Esophagus (tissue), 2 donors: ENCODE measurements around the gene CCDC85A. TPM values are rescaled to one million over a fixed set of nuclear protein-coding genes. Genes with fewer than 3 reads are reported as not detected.

Experiments
- H3K27ac ChIP-seq, 2 donors: one replicate each; pipeline ENCODE4 v1.5.1; 2013; ENCODE audit warnings: low read depth in 2 of 2, mild to moderate bottlenecking in 2 of 2, inconsistent platforms in 1 of 2, low read length in 1 of 2, moderate library complexity in 1 of 2
- H3K27me3 ChIP-seq, 2 donors: one replicate each; pipeline ENCODE4 v1.6.1; 2013; ENCODE audit warnings: low read length in 2 of 2, control low read depth in 1 of 2, mild to moderate bottlenecking in 1 of 2; ENCODE audit not compliant: insufficient read depth in 2 of 2, control insufficient read depth in 1 of 2
- H3K36me3 ChIP-seq, 2 donors: one replicate each; pipeline ENCODE4 v1.6.1; 2013; ENCODE audit warnings: low read length in 1 of 2; ENCODE audit not compliant: control insufficient read depth in 2 of 2, insufficient read depth in 2 of 2
- H3K4me1 ChIP-seq, 2 donors: one replicate each; pipeline ENCODE4 v1.6.1; 2013; ENCODE audit warnings: low read length in 1 of 2; ENCODE audit not compliant: control insufficient read depth in 2 of 2, insufficient read depth in 2 of 2
- H3K4me3 ChIP-seq, 2 donors: one replicate each; pipeline ENCODE4 v1.5.1; 2013; ENCODE audit warnings: low read length in 2 of 2, mild to moderate bottlenecking in 2 of 2, low read depth in 1 of 2, moderate library complexity in 1 of 2
- H3K9me3 ChIP-seq, 2 donors: one replicate each; pipeline ENCODE4 v1.6.1; 2013; ENCODE audit warnings: mild to moderate bottlenecking in 2 of 2, low read depth in 1 of 2, low read length in 1 of 2, moderate library complexity in 1 of 2; ENCODE audit not compliant: control insufficient read depth in 2 of 2, insufficient read depth in 1 of 2
- WGBS, 2 donors: extraction: QIAGEN DNeasy Blood & Tissue Kit; methylation state at CpG; one replicate each; pipeline ENCODE4 v1.1.7; 2013; 5-methylcytosine and 5-hydroxymethylcytosine counted together
- polyA plus RNA-seq, 2 donors: library from polyadenylated mRNA; stranded (reverse); fragments of 200-250 nt; gene quantifications; one replicate each; pipeline ENCODE4 v1.2.3, GENCODE V29; 2013
- donor health status: healthy with polysubstance abuse.
- donor health status: Bipolar disorder and iron deficiency.

Gene CCDC85A
- polyA plus RNA-seq, 2 donors, result 0.10 to 0.11 TPM

DNA sequence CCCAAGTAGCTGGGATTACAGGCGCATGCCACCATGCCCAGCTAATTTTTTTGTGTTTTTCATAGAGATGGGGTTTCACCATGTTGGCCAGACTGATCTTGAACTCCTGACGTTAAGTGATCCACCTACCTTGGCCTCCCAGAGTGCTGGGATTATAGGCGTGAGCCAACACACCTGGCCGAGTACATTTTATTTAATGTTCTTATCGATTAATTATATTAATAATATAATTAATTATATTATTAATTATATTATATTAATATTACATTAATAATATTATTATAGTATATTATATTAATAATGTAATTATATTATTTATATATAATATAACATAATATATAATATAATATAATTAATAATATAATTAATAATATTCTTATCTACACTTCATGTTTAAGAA, 101.4 kb downstream of the CCDC85A start:
- no peaks in the 10 kb centered on the region for H3K27me3 ChIP-seq
- H3K27ac ChIP-seq, result no peak overlapping the region
- H3K4me1 ChIP-seq, result no peaks in the 10 kb centered on the region
- no peaks in the 10 kb centered on the region for H3K9me3 ChIP-seq
- WGBS, 2 donors, result 96% methylated on average over 5 of the region's 5 CpGs
- H3K36me3 ChIP-seq, result no peaks in the 10 kb centered on the region
- H3K4me3 ChIP-seq, result no peak overlapping the region

DNA sequence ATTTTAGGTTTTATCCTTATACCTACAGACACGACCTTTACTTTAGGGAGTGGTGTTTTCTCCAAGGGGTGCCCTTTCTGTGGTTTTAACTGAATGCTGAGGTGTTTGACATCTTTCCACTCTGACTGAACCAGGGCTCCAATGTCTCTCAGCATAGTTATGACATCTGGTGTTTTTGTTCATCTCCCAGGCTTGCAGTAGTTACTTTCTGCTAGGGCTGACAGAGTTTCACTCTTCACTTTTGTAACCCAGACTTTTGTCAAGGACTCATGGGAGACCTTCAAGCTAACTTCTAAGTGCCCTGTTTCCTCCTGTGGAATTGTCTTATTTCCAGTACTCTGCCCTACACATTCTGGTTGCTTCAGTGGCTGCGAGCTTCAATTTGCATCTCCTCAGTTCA, 103.1 kb downstream of the CCDC85A start:
- Histone ChIP-seq H3K4me3 (no peak overlapping the region), H3K27me3 (no peaks in the 10 kb centered on the region), H3K36me3 (no peaks in the 10 kb centered on the region), H3K4me1 (no peaks in the 10 kb centered on the region), H3K27ac (no peak overlapping the region), H3K9me3 (no peaks in the 10 kb centered on the region)
- 76 to 85% methylated on average over 2 of the region's 2 CpGs for WGBS, 2 donors

DNA sequence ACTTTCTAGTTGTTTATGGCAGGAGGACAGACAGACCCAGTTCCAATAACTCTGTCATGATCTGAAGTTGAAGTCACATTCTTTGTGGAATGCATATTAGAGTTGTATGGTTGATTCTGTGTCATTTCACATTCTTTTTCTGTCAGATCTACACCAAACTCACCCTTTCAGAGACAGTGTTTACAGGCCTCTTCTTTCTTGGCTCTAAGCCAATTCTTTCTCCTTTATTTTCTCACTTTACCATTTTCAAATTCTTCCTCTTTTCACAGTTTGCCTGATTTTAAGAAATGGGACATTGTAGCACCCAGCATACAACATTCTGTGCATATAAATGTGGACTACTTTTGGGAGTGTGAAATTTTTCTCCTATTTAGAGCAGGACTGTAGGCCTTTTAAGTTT, 103.7 kb downstream of the CCDC85A start:
- H3K4me1 ChIP-seq, result no peaks in the 10 kb centered on the region
- no peaks in the 10 kb centered on the region for H3K27me3 ChIP-seq
- no peak overlapping the region for H3K27ac ChIP-seq
- H3K36me3 ChIP-seq, result no peaks in the 10 kb centered on the region
- no peaks in the 10 kb centered on the region for H3K9me3 ChIP-seq
- H3K4me3 ChIP-seq, result no peak overlapping the region

DNA sequence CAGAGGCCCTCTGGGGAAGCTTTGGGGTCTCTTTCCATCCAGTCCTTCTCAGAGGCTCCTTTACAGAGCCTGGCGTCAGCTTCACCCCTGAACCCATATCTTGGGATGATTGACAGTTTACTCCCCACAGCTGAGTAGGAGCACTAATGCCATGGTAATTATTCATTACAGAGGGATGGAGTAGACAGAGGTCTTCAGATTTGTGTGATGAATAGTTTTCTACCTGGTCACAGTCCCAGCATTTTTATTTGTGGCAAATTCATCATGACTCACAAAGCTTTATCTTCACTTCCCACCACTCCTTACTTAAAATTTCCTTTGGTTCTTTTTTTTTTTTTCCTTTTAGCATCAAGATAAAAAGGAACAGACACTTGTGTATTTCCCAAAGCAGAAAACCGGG, 104.2 kb downstream of the CCDC85A start:
- 69 to 78% methylated on average over 2 of the region's 2 CpGs for WGBS, 2 donors
- H3K4me3 ChIP-seq, result no peak overlapping the region
- H3K4me1 ChIP-seq, result no peaks in the 10 kb centered on the region
- H3K9me3 ChIP-seq, result peaks cover 0 to 1% of the 10 kb centered on the region in 2 donors
- H3K36me3 ChIP-seq, result no peaks in the 10 kb centered on the region
- no peak overlapping the region for H3K27ac ChIP-seq
- H3K27me3 ChIP-seq, result no peaks in the 10 kb centered on the region

DNA sequence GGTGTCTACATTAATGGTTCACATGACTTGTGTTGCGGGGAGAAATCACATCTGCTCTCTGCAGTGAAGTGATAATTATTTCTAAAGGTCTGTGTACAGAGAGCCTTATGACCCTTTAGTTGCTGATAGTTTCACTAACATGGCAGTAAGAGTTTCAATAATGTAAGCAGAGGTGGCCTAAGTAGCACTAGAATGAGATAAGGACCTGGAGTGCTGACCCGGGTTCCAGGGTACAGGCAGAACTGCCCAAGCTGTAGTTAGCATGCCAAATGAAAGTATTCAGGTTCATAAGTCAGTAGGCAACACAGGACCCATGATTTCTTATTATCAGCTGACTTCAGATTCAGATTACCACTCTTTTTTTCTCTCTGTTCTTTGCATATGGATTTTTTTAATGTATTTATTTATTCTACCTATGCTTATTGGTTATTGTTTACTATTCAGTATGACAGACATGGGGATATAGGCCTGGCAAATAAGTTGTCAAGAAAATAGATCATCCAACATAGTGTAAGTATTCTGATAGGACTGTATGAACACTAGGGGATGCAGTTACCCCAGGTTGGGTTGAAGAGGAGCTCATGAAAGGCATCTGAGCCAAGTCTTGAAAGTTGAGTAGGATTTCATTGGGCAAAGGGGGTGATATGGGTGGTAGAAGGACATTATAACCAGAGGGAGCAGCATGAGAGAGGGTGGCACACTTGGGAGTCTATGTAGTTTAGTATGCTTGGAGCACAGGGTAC, 105.2 kb downstream of the CCDC85A start:
- WGBS, 2 donors, result 61 to 70% methylated on average over 2 of the region's 2 CpGs
- Histone ChIP-seq H3K9me3 (peaks cover 0 to 2% of the 10 kb centered on the region in 2 donors), H3K4me1 (no peaks in the 10 kb centered on the region), H3K27me3 (no peaks in the 10 kb centered on the region), H3K36me3 (no peaks in the 10 kb centered on the region), H3K27ac (no peak overlapping the region), H3K4me3 (no peak overlapping the region)

DNA sequence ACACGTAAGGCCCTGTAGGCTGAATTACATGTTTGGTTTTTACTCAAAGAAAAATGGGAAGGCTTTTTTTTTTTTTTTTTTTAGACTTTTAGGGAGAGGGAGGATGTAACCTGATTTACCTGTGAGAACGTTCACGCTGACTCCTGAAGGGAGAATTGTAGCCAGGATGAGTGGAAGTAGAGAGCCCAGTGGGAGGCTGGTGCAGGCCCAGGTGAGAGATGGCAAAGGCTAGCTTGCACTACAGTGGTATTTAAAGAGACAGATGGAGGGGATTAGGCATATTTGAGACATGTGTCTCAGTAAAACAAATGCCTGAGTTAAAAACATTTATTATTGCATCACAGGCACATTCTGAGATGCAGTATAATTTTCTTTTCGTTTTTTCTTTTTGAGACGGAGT, 107.9 kb downstream of the CCDC85A start:
- 84 to 91% methylated on average over 5 of the region's 5 CpGs for WGBS, 2 donors
- Histone ChIP-seq H3K4me1 (no peaks in the 10 kb centered on the region), H3K27me3 (no peaks in the 10 kb centered on the region), H3K27ac (no peak overlapping the region), H3K4me3 (no peak overlapping the region), H3K9me3 (peaks cover 0 to 2% of the 10 kb centered on the region in 2 donors), H3K36me3 (no peaks in the 10 kb centered on the region)

DNA sequence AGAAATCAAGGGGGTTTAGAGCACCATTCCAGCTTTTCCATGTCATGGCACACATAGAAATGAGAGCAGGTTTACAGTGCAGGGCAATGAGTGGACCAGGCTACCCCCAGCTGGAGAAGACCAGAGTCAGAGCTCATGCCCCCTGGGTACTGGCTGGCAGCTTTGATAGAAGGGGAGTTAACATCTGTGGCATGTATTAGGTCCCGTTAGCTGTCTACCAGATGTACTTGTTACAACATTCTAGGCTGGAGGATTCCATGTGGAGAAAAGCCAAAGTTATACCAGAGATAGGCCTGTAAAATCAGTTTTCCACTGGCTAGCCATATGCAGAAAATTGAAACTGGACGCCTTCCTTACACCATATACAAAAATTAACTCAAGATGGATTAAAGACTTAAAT, 109.2 kb downstream of the CCDC85A start:
- H3K36me3 ChIP-seq, result no peaks in the 10 kb centered on the region
- no peak overlapping the region for H3K27ac ChIP-seq
- 86 to 87% methylated on average over 2 of the region's 2 CpGs for WGBS, 2 donors
- no peak overlapping the region for H3K4me3 ChIP-seq
- H3K4me1 ChIP-seq, result no peaks in the 10 kb centered on the region
- peaks cover 0 to 2% of the 10 kb centered on the region in 2 donors for H3K9me3 ChIP-seq
- H3K27me3 ChIP-seq, result no peaks in the 10 kb centered on the region

DNA sequence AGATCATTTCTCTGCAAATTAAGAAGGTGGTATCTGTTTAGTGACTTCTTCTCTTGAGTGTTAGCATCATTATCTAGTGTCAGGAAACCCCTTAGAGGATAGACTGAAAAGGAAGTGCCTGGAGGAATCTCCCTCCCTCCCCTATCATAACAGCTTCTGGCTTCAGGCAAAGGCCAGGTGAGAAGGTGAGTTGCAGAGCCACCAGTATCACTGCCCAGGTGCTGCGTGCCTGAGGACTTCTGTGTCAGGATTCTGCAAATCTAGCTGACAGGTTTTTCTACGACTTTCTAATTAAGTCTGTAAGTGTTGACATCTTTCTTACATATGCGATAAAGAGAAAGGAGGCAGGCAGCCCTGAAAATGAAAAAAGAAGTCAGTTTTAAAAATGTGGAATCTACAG, 111.9 kb downstream of the CCDC85A start:
- Histone ChIP-seq H3K27me3 (no peaks in the 10 kb centered on the region), H3K36me3 (no peaks in the 10 kb centered on the region), H3K9me3 (peaks cover 0 to 2% of the 10 kb centered on the region in 2 donors), H3K27ac (no peak overlapping the region), H3K4me1 (no peaks in the 10 kb centered on the region), H3K4me3 (no peak overlapping the region)
- 73 to 79% methylated on average over 3 of the region's 3 CpGs for WGBS, 2 donors

DNA sequence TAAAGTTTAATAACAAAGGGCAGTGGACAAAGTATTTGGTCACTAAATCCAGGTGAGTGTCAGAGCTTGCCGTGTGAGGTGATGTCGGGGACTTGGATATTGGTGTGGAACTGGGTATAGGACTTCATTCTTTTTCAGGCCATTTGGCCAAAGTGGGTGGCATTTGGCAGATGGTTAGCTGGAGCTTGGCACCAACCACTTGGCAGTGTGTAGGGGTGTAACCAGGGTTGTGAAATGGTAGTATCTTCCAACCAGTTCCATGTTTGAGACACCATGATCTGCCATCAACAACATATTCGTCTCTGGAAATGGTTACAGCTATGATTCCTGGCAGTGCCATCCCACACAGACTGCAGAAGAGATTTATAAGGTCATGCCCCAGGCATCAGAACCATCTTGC, 113.9 kb downstream of the CCDC85A start:
- Histone ChIP-seq H3K36me3 (no peaks in the 10 kb centered on the region), H3K27me3 (no peaks in the 10 kb centered on the region)
- 84 to 86% methylated on average over 3 of the region's 3 CpGs for WGBS, 2 donors

DNA sequence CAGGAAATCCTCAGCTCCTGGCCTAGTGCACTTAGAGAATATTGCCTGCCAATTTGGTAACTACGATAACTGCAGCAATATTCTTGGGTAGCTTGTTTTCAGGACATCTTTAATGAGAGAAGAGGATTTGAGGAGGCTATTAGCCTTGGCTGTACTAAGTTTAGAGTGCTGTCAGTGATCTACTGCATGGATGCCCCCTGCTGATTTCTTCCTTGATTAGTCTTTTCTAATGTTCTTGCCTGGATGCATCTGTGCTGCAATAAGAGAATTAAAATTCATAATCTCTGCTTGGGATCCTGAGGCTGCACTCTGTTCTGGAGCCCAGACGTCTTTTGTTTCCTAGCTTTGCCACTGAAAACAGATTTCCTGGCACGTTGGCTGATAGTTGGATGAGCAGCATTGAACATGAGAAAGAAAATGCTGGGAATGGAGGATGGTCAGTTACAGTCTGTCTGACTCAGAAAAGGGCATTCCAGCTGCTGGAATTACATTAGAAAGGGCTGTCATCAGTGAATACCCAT, 115.4 kb downstream of the CCDC85A start:
- H3K27me3 ChIP-seq, result no peaks in the 10 kb centered on the region
- H3K36me3 ChIP-seq, result no peaks in the 10 kb centered on the region
- no peak overlapping the region for H3K4me3 ChIP-seq
- no peaks in the 10 kb centered on the region for H3K9me3 ChIP-seq
- WGBS, 2 donors, result 55 to 63% methylated on average over 3 of the region's 3 CpGs
- H3K27ac ChIP-seq, result no peak overlapping the region
- H3K4me1 ChIP-seq, result no peaks in the 10 kb centered on the region

More for the DNA sequence above, 113.9 kb downstream of the CCDC85A start:
- Histone ChIP-seq H3K9me3 (peaks cover 0 to 2% of the 10 kb centered on the region in 2 donors), H3K27ac (no peak overlapping the region), H3K4me1 (no peaks in the 10 kb centered on the region), H3K4me3 (no peak overlapping the region)
